Keratinocyte (primary cell): ENCODE measurements around the gene HBZ. TPM values are rescaled to one million over a fixed set of nuclear protein-coding genes. Genes with fewer than 3 reads are reported as not detected.

Experiments used
- DNase-seq: peaks from one replicate; pipeline ENCODE4 v3.0.0-alpha.2; 2011; ENCODE audit warnings: low read depth, missing footprints, low spot score
- FAIRE-seq: peaks from 2 replicates; lab custom pipeline; 2011; peaks lifted over from hg19 to GRCh38; lab: Jason Lieb, UNC
- H2AFZ ChIP-seq: 2 replicates; pipeline ENCODE4 v1.6.0; 2012; ENCODE audit warnings: low read length, control low read depth, inconsistent platforms; ENCODE audit not compliant: control insufficient read depth
- H3K27ac ChIP-seq: 2 replicates; pipeline ENCODE4 v1.5.1; 2011; ENCODE audit warnings: low read length; ENCODE audit not compliant: control insufficient read depth, insufficient read depth
- H3K27me3 ChIP-seq: 3 replicates; pipeline ENCODE4 v1.6.0; 2011; ENCODE audit warnings: low read length; ENCODE audit not compliant: control insufficient read depth, insufficient read depth; ENCODE audit errors: extremely low read depth
- H3K36me3 ChIP-seq, 2 experiments: 2 replicates in 1 of 2; 3 replicates in 1 of 2; pipeline ENCODE4 v1.5.1; 2011; ENCODE audit warnings: low read length in 2 of 2, mild to moderate bottlenecking in 1 of 2; ENCODE audit not compliant: control insufficient read depth in 2 of 2, insufficient read depth in 2 of 2; ENCODE audit errors: extremely low read depth in 1 of 2
- H3K4me1 ChIP-seq: 3 replicates; pipeline ENCODE4 v1.5.1; 2011; ENCODE audit warnings: low read length; ENCODE audit not compliant: control insufficient read depth, insufficient read depth; ENCODE audit errors: extremely low read depth
- H3K4me2 ChIP-seq: 3 replicates; pipeline ENCODE4 v1.6.0; 2011; ENCODE audit warnings: low read depth, low read length; ENCODE audit not compliant: control insufficient read depth, insufficient read depth; ENCODE audit errors: extremely low read depth
- H3K4me3 ChIP-seq, 3 experiments: fragments of 200-600 bp in 1 of 3; sonication (generic) in 1 of 3; 2 replicates in 2 of 3; 3 replicates in 1 of 3; pipeline ENCODE4 v1.5.1; 2011 to 2016; ENCODE audit warnings: low read length in 3 of 3, mild to moderate bottlenecking in 3 of 3, control low read depth in 2 of 3, inconsistent platforms in 1 of 3, low read depth in 1 of 3, mixed read lengths in 1 of 3, mixed run types in 1 of 3, moderate library complexity in 1 of 3; ENCODE audit not compliant: control insufficient read depth in 2 of 3, insufficient read depth in 2 of 3; ENCODE audit errors: extremely low read depth in 1 of 3
- H3K79me2 ChIP-seq: 2 replicates; pipeline ENCODE4 v1.6.0; 2012; ENCODE audit warnings: low read length; ENCODE audit not compliant: control insufficient read depth, insufficient read depth
- H3K9ac ChIP-seq: 3 replicates; pipeline ENCODE4 v1.6.0; 2011; ENCODE audit warnings: low read length; ENCODE audit not compliant: control insufficient read depth, insufficient read depth; ENCODE audit errors: extremely low read depth
- H3K9me1 ChIP-seq: 3 replicates; pipeline ENCODE4 v1.6.0; 2011; ENCODE audit warnings: low read length; ENCODE audit not compliant: control insufficient read depth, insufficient read depth; ENCODE audit errors: extremely low read depth
- H3K9me3 ChIP-seq: 2 replicates; pipeline ENCODE4 v1.5.1; 2012; ENCODE audit warnings: low read depth, low read length; ENCODE audit not compliant: control insufficient read depth
- H4K20me1 ChIP-seq: 3 replicates; pipeline ENCODE4 v1.6.0; 2011; ENCODE audit warnings: low read length; ENCODE audit not compliant: control insufficient read depth, insufficient read depth; ENCODE audit errors: extremely low read depth
- CTCF ChIP-seq, 3 experiments: IDR thresholded peaks in 1 of 3; conservative IDR thresholded peaks in 1 of 3; optimal IDR thresholded peaks in 1 of 3; 2 replicates in 2 of 3; 3 replicates in 1 of 3; pipeline versions ENCODE3 to v1.5.1; 2011; ENCODE audit warnings: low read length in 3 of 3, mild to moderate bottlenecking in 3 of 3, moderate library complexity in 2 of 3, control low read depth in 1 of 3, inconsistent platforms in 1 of 3; ENCODE audit not compliant: insufficient read depth in 2 of 3; ENCODE audit errors: extremely low read depth in 1 of 3
- EZH2 ChIP-seq: IDR thresholded peaks from one replicate; pipeline ENCODE4 v1.6.1; 2012; ENCODE audit warnings: inconsistent platforms, mild to moderate bottlenecking, low read length, moderate library complexity
- dilution Hi-C: fragments of 300-500 bp; cut with MboI; formaldehyde crosslinking; loops from one replicate; pipeline ENCODE4 v1.7.0; 2020; ENCODE audit warnings: low sequenced_read_pairs; ENCODE audit not compliant: extremely low pct_ligation_motif_present
- polyA plus RNA-seq, 5 experiments: library from polyadenylated mRNA; depleted of rRNA in 3 of 5; stranded (reverse) in 3 of 5; stranded (forward) in 1 of 5; unstranded in 1 of 5; fragments of >200 nt; gene quantifications; 1 replicate in 1 of 5; 2 replicates in 3 of 5; 3 replicates in 1 of 5; pipeline versions ENCODE4 v1.2.1 to v1.2.3, GENCODE V29; 2011 to 2012; ENCODE audit warnings: missing spikeins in 2 of 5, low read depth in 1 of 5, low replicate concordance in 1 of 5

Gene HBZ
- polyA plus RNA-seq, 1 donor (not counting 4 experiments of a cell fraction or from before 2014, with no cell fraction given): not detected

GRCh38 chr16:188674-189073 lies 36.2 kb downstream of the HBZ start:
- Histone ChIP-seq H3K27me3 (no peaks in the 10 kb centered on the region), H4K20me1 (peaks cover 6% of the 10 kb centered on the region), H3K4me3 (no peak overlapping the region), H3K27ac (no peak overlapping the region), H3K79me2 (no peaks in the 10 kb centered on the region), H3K4me1 (no peaks in the 10 kb centered on the region), H3K4me2 (no peak overlapping the region), H2AFZ (no peak overlapping the region), H3K36me3 (peaks cover 33 to 34% of the 10 kb centered on the region in 2 experiments), H3K9me1 (no peaks in the 10 kb centered on the region), H3K9me3 (no peaks in the 10 kb centered on the region), H3K9ac (no peak overlapping the region)
- DNase-seq (no peak), FAIRE-seq (no peak)
- dilution Hi-C loops: no loop called here
- peak in 2 of 3 experiments; percentile 7 to 40 for TF ChIP-seq CTCF (optimal IDR thresholded peaks at IDR 0.05 in 1 of 3, IDR thresholded peaks at IDR 0.05 in 1 of 3, conservative IDR thresholded peaks at IDR 0.05 in 1 of 3; ENCODE audit: extremely low read depth in 1 of 3, insufficient read depth in 2 of 3, low read length in 3 of 3)
- no peak for TF ChIP-seq EZH2

DNA sequence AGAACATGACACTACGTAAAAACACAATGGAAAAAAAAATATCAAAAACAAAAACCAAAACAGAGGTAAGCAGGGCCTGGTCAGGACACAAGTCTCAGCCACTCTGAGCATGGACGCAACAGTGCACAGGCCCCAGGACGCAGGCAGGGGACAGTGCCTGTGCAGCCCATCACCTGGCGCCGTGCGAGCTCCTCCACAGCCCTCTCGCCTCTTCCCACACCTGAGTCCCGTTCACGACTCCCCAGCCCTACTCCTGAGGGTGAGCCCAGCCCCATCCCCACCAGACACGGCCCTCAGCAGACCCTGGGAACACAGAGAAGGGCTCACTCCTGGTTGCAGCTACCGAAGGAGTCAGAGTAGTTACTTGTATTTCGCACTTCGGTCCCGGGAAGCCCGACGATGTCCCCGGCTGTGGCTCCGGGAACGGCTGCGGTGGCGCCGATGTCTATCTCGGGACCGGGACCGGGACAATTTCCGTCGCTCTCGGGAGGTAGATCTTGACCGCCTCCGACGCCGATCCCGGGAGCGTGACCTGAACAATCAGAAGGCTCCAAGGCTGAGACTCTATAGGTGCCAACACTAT lies 37.3 kb downstream of the HBZ start:
- no peaks in the 10 kb centered on the region for H3K79me2 ChIP-seq
- H3K4me3 ChIP-seq: no peak overlapping the region
- no peaks in the 10 kb centered on the region for H3K9me1 ChIP-seq
- H3K36me3 ChIP-seq: peaks cover 33 to 38% of the 10 kb centered on the region in 2 experiments
- H3K9me3 ChIP-seq: no peaks in the 10 kb centered on the region
- H3K27ac ChIP-seq: no peak overlapping the region
- no peak for TF ChIP-seq CTCF (optimal IDR thresholded peaks at IDR 0.05 in 1 of 3, IDR thresholded peaks at IDR 0.05 in 1 of 3, conservative IDR thresholded peaks at IDR 0.05 in 1 of 3; ENCODE audit: extremely low read depth in 1 of 3, insufficient read depth in 2 of 3, low read length in 3 of 3)
- TF ChIP-seq EZH2: no peak
- peaks cover 6% of the 10 kb centered on the region for H4K20me1 ChIP-seq
- FAIRE-seq (no peak), DNase-seq (no peak)
- H3K4me1 ChIP-seq: no peaks in the 10 kb centered on the region
- H3K4me2 ChIP-seq: no peak overlapping the region
- H3K27me3 ChIP-seq: no peaks in the 10 kb centered on the region
- H2AFZ ChIP-seq: no peak overlapping the region
- dilution Hi-C loops: no loop called here
- H3K9ac ChIP-seq: no peak overlapping the region
